ENCODE measurements around the gene PARVB.

Gene PARVB

DNA sequence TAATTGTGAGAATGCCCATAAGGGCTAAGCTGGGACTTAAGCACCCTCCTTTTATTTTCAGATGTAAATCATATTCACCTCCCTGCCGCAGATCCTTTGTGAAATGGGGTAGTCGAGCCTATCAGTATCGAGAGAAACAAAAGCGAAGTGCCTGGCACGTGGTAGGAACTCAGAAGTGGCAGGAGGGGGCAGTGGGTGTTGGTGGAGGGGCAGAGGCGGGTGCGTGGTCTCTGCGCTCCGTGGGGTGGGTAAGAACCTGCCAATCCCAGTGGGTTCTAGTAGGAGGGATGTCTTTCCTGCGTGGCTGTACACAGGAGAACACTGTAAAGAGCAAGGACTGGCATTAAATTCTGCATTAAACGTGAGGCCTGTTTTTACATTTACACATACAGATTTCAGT lies 21.8 kb upstream of the PARVB start:
- Histone ChIP-seq H3K9ac (ENCODE audit: low read depth, low read length, poor library complexity) (no peak overlapping the region), H3K14ac (ENCODE audit: low read length) (no peak overlapping the region), H2BK15ac (ENCODE audit: low read length) (no peak overlapping the region), H3K4ac (ENCODE audit: low read length) (no peak overlapping the region), H3K4me2 (ENCODE audit: insufficient read depth, low read length, poor library complexity, severe bottlenecking) (no peak overlapping the region), H2BK120ac (ENCODE audit: low read depth, low read length) (no peak overlapping the region), H4K8ac (ENCODE audit: low read depth, low read length) (no peak overlapping the region), H2BK5ac (ENCODE audit: low read length) (no peak overlapping the region), H3K79me1 (ENCODE audit: low read depth, low read length) (no peaks in the 10 kb centered on the region), H3K27ac (replicated peaks; ENCODE audit: low read length) (no peak overlapping the region), H3K18ac (ENCODE audit: low read length) (no peak overlapping the region), H2AFZ (ENCODE audit: low read length) (no peak overlapping the region), H2BK12ac (ENCODE audit: low read length) (no peak overlapping the region), H4K91ac (ENCODE audit: low read depth, low read length, poor library complexity) (no peak overlapping the region), H3K9me3 (replicated peaks in 1 of 2; ENCODE audit: control insufficient read depth in 2 of 2, insufficient read depth in 1 of 2, low read depth in 1 of 2, low read length in 2 of 2) (peaks cover 3 to 6% of the 10 kb centered on the region in 2 donors), H3K27me3 (ENCODE audit: control insufficient read depth in 3 of 3, insufficient read depth in 3 of 3, low read depth in 1 of 3, low read length in 3 of 3) (no peaks in the 10 kb centered on the region), H3K36me3 (replicated peaks in 1 of 2; ENCODE audit: control insufficient read depth in 2 of 2, insufficient read depth in 2 of 2, low read length in 2 of 2) (peaks cover 7 to 29% of the 10 kb centered on the region in 2 donors), H2AK5ac (ENCODE audit: low read depth, low read length) (no peak overlapping the region), H3K23ac (ENCODE audit: low read depth, low read length, poor library complexity) (no peak overlapping the region), H3K4me3 (ENCODE audit: low read length in 2 of 2) (no peak overlapping the region), H3K4me1 (ENCODE audit: control insufficient read depth in 2 of 2, insufficient read depth in 1 of 2, low read depth in 1 of 2, low read length in 2 of 2) (peaks cover 0 to 3% of the 10 kb centered on the region in 2 donors)
- no CpG with 5 or more reads among the region's 11 CpGs for WGBS, 2 donors (ENCODE audit: extremely low coverage in 2 of 2, insufficient read length in 2 of 2, insufficient replicate concordance in 1 of 2)
- DNase-seq (ENCODE audit: low spot score) = no peak

DNA sequence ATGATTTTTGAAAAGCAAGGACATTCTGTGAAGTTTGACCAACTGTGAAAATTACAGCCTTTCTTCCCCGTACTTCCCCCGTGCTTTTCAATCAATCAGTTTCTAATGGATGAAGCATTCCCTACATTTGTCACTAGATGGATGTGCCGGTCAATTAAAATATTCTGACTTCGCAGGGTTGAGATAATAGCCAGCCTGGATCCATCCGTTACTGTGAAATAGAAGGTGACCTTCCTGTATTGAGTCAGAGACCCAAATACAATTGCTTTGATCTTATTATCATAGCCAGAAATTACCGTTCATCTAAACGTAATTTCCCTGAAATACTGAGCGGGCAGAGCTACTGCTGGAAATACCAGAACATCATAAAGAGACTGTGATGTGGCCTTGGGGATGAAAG lies 21.1 kb upstream of the PARVB start:
- Histone ChIP-seq H3K4ac (ENCODE audit: low read length) (no peak overlapping the region), H4K91ac (ENCODE audit: low read depth, low read length, poor library complexity) (no peak overlapping the region), H3K27ac (replicated peaks; ENCODE audit: low read length) (no peak overlapping the region), H3K9me3 (replicated peaks in 1 of 2; ENCODE audit: control insufficient read depth in 2 of 2, insufficient read depth in 1 of 2, low read depth in 1 of 2, low read length in 2 of 2) (peaks cover 3 to 6% of the 10 kb centered on the region in 2 donors), H4K8ac (ENCODE audit: low read depth, low read length) (no peak overlapping the region), H2BK12ac (ENCODE audit: low read length) (no peak overlapping the region), H2BK5ac (ENCODE audit: low read length) (no peak overlapping the region), H3K4me2 (ENCODE audit: insufficient read depth, low read length, poor library complexity, severe bottlenecking) (no peak overlapping the region), H3K79me1 (ENCODE audit: low read depth, low read length) (no peaks in the 10 kb centered on the region), H3K23ac (ENCODE audit: low read depth, low read length, poor library complexity) (no peak overlapping the region), H2AK5ac (ENCODE audit: low read depth, low read length) (no peak overlapping the region), H3K4me1 (ENCODE audit: control insufficient read depth in 2 of 2, insufficient read depth in 1 of 2, low read depth in 1 of 2, low read length in 2 of 2) (peaks cover 0 to 3% of the 10 kb centered on the region in 2 donors), H3K36me3 (replicated peaks in 1 of 2; ENCODE audit: control insufficient read depth in 2 of 2, insufficient read depth in 2 of 2, low read length in 2 of 2) (peaks cover 7 to 24% of the 10 kb centered on the region in 2 donors), H2BK15ac (ENCODE audit: low read length) (no peak overlapping the region), H2BK120ac (ENCODE audit: low read depth, low read length) (no peak overlapping the region), H3K4me3 (ENCODE audit: low read length in 2 of 2) (no peak overlapping the region), H2AFZ (ENCODE audit: low read length) (no peak overlapping the region), H3K14ac (ENCODE audit: low read length) (no peak overlapping the region), H3K9ac (ENCODE audit: low read depth, low read length, poor library complexity) (no peak overlapping the region), H3K27me3 (ENCODE audit: control insufficient read depth in 3 of 3, insufficient read depth in 3 of 3, low read depth in 1 of 3, low read length in 3 of 3) (no peaks in the 10 kb centered on the region), H3K18ac (ENCODE audit: low read length) (no peak overlapping the region)
- DNase-seq (ENCODE audit: low spot score) = no peak
- no CpG with 5 or more reads among the region's 8 CpGs for WGBS, 2 donors (ENCODE audit: extremely low coverage in 2 of 2, insufficient read length in 2 of 2, insufficient replicate concordance in 1 of 2)

DNA sequence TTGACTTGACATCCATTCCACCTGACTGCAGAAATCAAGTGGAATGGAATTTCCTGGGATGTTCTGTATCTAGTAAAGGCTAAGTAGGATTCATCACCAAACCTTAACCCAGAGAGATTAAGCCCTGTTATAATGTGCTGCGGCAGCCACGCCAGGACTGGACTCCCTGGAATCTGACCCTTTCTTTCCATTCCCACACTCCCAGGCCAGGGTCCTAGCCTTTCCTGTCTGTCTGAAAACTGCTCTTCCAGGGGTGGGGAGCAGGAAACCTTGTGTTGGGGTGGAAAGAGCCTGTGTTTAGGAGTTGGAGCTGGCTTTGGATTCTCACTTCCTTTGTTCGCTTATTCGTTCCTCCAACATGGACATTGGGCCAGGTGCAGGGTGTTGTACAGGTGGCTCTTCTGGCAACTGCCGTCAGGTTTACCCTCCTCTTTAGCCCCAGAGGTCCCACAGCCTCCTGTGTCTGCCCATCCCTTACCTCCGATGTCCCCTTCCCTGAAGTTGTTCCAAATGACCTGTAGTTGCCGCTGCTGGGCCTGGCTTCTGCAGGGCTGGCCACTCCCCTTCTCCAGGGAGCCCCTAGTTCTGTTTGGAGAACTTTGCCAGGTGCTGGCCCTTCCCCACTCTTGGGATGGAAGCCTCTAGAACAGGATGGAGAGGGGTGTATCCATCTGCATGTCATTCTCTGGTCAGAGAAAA lies 20.5 kb upstream of the PARVB start:
- no peak overlapping the region for H4K91ac ChIP-seq (ENCODE audit: low read depth, low read length, poor library complexity)
- H3K27me3 ChIP-seq (ENCODE audit: control insufficient read depth in 3 of 3, insufficient read depth in 3 of 3, low read depth in 1 of 3, low read length in 3 of 3) = no peaks in the 10 kb centered on the region
- no peak overlapping the region for H3K18ac ChIP-seq (ENCODE audit: low read length)
- H2BK5ac ChIP-seq (ENCODE audit: low read length) = no peak overlapping the region
- no peak for DNase-seq (ENCODE audit: low spot score)
- WGBS, 2 donors (ENCODE audit: extremely low coverage in 2 of 2, insufficient read length in 2 of 2, insufficient replicate concordance in 1 of 2) = no CpG with 5 or more reads among the region's 7 CpGs
- no peak overlapping the region for H3K27ac ChIP-seq (replicated peaks; ENCODE audit: low read length)
- H3K4me2 ChIP-seq (ENCODE audit: insufficient read depth, low read length, poor library complexity, severe bottlenecking) = no peak overlapping the region
- H2AFZ ChIP-seq (ENCODE audit: low read length) = no peak overlapping the region
- H3K14ac ChIP-seq (ENCODE audit: low read length) = no peak overlapping the region
- H3K36me3 ChIP-seq (replicated peaks in 1 of 2; ENCODE audit: control insufficient read depth in 2 of 2, insufficient read depth in 2 of 2, low read length in 2 of 2) = peaks cover 3 to 18% of the 10 kb centered on the region in 2 donors
- H2AK5ac ChIP-seq (ENCODE audit: low read depth, low read length) = no peak overlapping the region
- no peak overlapping the region for H3K23ac ChIP-seq (ENCODE audit: low read depth, low read length, poor library complexity)
- H3K9ac ChIP-seq (ENCODE audit: low read depth, low read length, poor library complexity) = no peak overlapping the region
- H3K4me3 ChIP-seq (ENCODE audit: low read length in 2 of 2) = no peak overlapping the region
- H2BK12ac ChIP-seq (ENCODE audit: low read length) = no peak overlapping the region
- H3K9me3 ChIP-seq (replicated peaks in 1 of 2; ENCODE audit: control insufficient read depth in 2 of 2, insufficient read depth in 1 of 2, low read depth in 1 of 2, low read length in 2 of 2) = peaks cover 3 to 6% of the 10 kb centered on the region in 2 donors
- H4K8ac ChIP-seq (ENCODE audit: low read depth, low read length) = no peak overlapping the region
- no peak overlapping the region for H3K4ac ChIP-seq (ENCODE audit: low read length)
- peaks cover 0 to 3% of the 10 kb centered on the region in 2 donors for H3K4me1 ChIP-seq (ENCODE audit: control insufficient read depth in 2 of 2, insufficient read depth in 1 of 2, low read depth in 1 of 2, low read length in 2 of 2)
- no peak overlapping the region for H2BK120ac ChIP-seq (ENCODE audit: low read depth, low read length)
- H2BK15ac ChIP-seq (ENCODE audit: low read length) = no peak overlapping the region
- H3K79me1 ChIP-seq (ENCODE audit: low read depth, low read length) = no peaks in the 10 kb centered on the region

DNA sequence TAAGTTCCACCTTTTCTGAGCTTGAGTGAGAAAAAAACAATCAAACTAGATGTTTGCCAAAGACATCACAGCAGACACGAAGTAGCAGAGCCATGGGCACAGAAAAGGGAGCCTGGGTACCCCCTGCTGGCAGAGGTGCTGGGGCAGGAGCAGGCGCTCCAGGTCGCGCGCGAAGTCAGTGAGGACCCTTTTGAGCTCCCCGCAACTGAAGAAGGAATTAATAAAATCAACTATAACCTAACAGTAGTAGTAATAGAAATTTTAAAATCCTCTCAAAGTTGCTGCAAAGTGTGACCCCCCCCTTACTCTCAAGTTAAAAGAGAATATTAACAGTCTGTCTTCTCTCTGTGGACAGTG lies 20.0 kb upstream of the PARVB start:
- WGBS, 2 donors (ENCODE audit: extremely low coverage in 2 of 2, insufficient read length in 2 of 2, insufficient replicate concordance in 1 of 2) = no CpG with 5 or more reads among the region's 7 CpGs
- no peak overlapping the region for H2BK120ac ChIP-seq (ENCODE audit: low read depth, low read length)
- no peak overlapping the region for H3K9ac ChIP-seq (ENCODE audit: low read depth, low read length, poor library complexity)
- H3K9me3 ChIP-seq (replicated peaks in 1 of 2; ENCODE audit: control insufficient read depth in 2 of 2, insufficient read depth in 1 of 2, low read depth in 1 of 2, low read length in 2 of 2) = peaks cover 3 to 6% of the 10 kb centered on the region in 2 donors
- no peak overlapping the region for H2AFZ ChIP-seq (ENCODE audit: low read length)
- H3K4me2 ChIP-seq (ENCODE audit: insufficient read depth, low read length, poor library complexity, severe bottlenecking) = no peak overlapping the region
- H2BK15ac ChIP-seq (ENCODE audit: low read length) = no peak overlapping the region
- H3K36me3 ChIP-seq (replicated peaks in 1 of 2; ENCODE audit: control insufficient read depth in 2 of 2, insufficient read depth in 2 of 2, low read length in 2 of 2) = peaks cover 0 to 13% of the 10 kb centered on the region in 2 donors
- no peak overlapping the region for H3K27ac ChIP-seq (replicated peaks; ENCODE audit: low read length)
- H3K4me3 ChIP-seq (ENCODE audit: low read length in 2 of 2) = no peak overlapping the region
- no peak overlapping the region for H3K23ac ChIP-seq (ENCODE audit: low read depth, low read length, poor library complexity)
- H2BK5ac ChIP-seq (ENCODE audit: low read length) = no peak overlapping the region
- H3K4me1 ChIP-seq (ENCODE audit: control insufficient read depth in 2 of 2, insufficient read depth in 1 of 2, low read depth in 1 of 2, low read length in 2 of 2) = peaks cover 0 to 3% of the 10 kb centered on the region in 2 donors
- no peak overlapping the region for H2AK5ac ChIP-seq (ENCODE audit: low read depth, low read length)
- H3K27me3 ChIP-seq (ENCODE audit: control insufficient read depth in 3 of 3, insufficient read depth in 3 of 3, low read depth in 1 of 3, low read length in 3 of 3) = no peaks in the 10 kb centered on the region
- H3K18ac ChIP-seq (ENCODE audit: low read length) = no peak overlapping the region
- H3K79me1 ChIP-seq (ENCODE audit: low read depth, low read length) = no peaks in the 10 kb centered on the region
- H3K14ac ChIP-seq (ENCODE audit: low read length) = no peak overlapping the region
- H4K91ac ChIP-seq (ENCODE audit: low read depth, low read length, poor library complexity) = no peak overlapping the region
- H4K8ac ChIP-seq (ENCODE audit: low read depth, low read length) = no peak overlapping the region
- H2BK12ac ChIP-seq (ENCODE audit: low read length) = no peak overlapping the region
- no peak overlapping the region for H3K4ac ChIP-seq (ENCODE audit: low read length)
- no peak for DNase-seq (ENCODE audit: low spot score)

Measured in neuronal stem cell (in vitro differentiated cells).